Neural progenitor cell (in vitro differentiated cells): ENCODE measurements around the gene PHGDH. TPM values are rescaled to one million over a fixed set of nuclear protein-coding genes. Genes with fewer than 3 reads are reported as not detected.

Source experiments
- DNase-seq: peaks from one replicate; pipeline ENCODE4 v3.0.0-alpha.2; 2016; ENCODE audit warnings: low spot score
- H2AFZ ChIP-seq: fragments of 200-600 bp; sonication (generic); replicated peaks from 2 replicates; pipeline ENCODE4 v1.6.1; 2016; ENCODE audit warnings: antibody characterized with exemption
- H3F3A ChIP-seq: fragments of 200-600 bp; sonication (generic); 2 replicates; pipeline ENCODE4 v1.6.1; 2016; ENCODE audit warnings: antibody characterized with exemption, low read depth
- H3K27ac ChIP-seq: fragments of 200-600 bp; sonication (generic); 2 replicates; pipeline ENCODE4 v1.5.1; 2016; ENCODE audit warnings: mild to moderate bottlenecking
- H3K27me3 ChIP-seq: fragments of 200-600 bp; sonication (generic); 2 replicates; pipeline ENCODE4 v1.6.1; 2016; ENCODE audit warnings: mild to moderate bottlenecking, moderate library complexity
- H3K36me3 ChIP-seq: fragments of 200-600 bp; sonication (generic); 2 replicates; pipeline ENCODE4 v1.5.1; 2016
- H3K4me1 ChIP-seq: fragments of 200-600 bp; sonication (generic); 2 replicates; pipeline ENCODE4 v1.6.1; 2016; ENCODE audit warnings: mixed run types
- H3K4me2 ChIP-seq: fragments of 200-600 bp; sonication (generic); 2 replicates; pipeline ENCODE4 v1.6.1; 2016
- H3K4me3 ChIP-seq: fragments of 200-600 bp; sonication (generic); 2 replicates; pipeline ENCODE4 v1.5.1; 2016
- H3K79me2 ChIP-seq: fragments of 200-600 bp; sonication (generic); 2 replicates; pipeline ENCODE4 v1.6.1; 2016; ENCODE audit warnings: low read depth
- H3K9ac ChIP-seq: fragments of 200-600 bp; sonication (generic); 2 replicates; pipeline ENCODE4 v1.6.1; 2016
- H3K9me3 ChIP-seq: fragments of 200-600 bp; sonication (generic); 2 replicates; pipeline ENCODE4 v1.5.1; 2016; ENCODE audit warnings: low read depth
- H4K20me1 ChIP-seq: fragments of 200-600 bp; sonication (generic); 2 replicates; pipeline ENCODE4 v1.6.1; 2016; ENCODE audit warnings: low read depth
- H3K27ac Mint-ChIP-seq: 3 replicates; pipeline ENCODE4 v1.8.0; 2021; ENCODE audit warnings: mixed read lengths
- H3K27me3 Mint-ChIP-seq: 2 replicates; pipeline ENCODE4 v1.8.0; 2022; ENCODE audit warnings: low read depth, mild to moderate bottlenecking, inconsistent platforms, moderate library complexity, mixed read lengths; ENCODE audit not compliant: insufficient read depth
- H3K36me3 Mint-ChIP-seq: 3 replicates; pipeline ENCODE4 v1.8.0; 2021; ENCODE audit warnings: mixed read lengths
- H3K4me1 Mint-ChIP-seq: 3 replicates; pipeline ENCODE4 v1.8.0; 2021; ENCODE audit warnings: mixed read lengths
- H3K4me3 Mint-ChIP-seq: 3 replicates; pipeline ENCODE4 v1.8.0; 2021; ENCODE audit warnings: mild to moderate bottlenecking, moderate library complexity, mixed read lengths
- H3K9me3 Mint-ChIP-seq: 3 replicates; pipeline ENCODE4 v1.8.0; 2020; ENCODE audit warnings: mixed read lengths
- EZH2 ChIP-seq: fragments of 200-600 bp; sonication (generic); IDR thresholded peaks from 2 replicates; pipeline ENCODE4 v1.6.1; 2017; ENCODE audit warnings: antibody characterized with exemption, mild to moderate bottlenecking, moderate library complexity
- EZH2phosphoT487 ChIP-seq: fragments of 200-600 bp; sonication (generic); IDR thresholded peaks from 2 replicates; pipeline ENCODE4 v1.6.1; 2017; ENCODE audit warnings: antibody characterized with exemption
- total RNA-seq: library from RNA; depleted of rRNA; stranded (reverse); fragments of >200 nt; gene quantifications from 2 replicates; pipeline ENCODE4 v1.2.3, GENCODE V29; 2015; ENCODE audit warnings: low replicate concordance
- TF ChIP-seq, protein P1 (sequence below): fragments of 200-600 bp; sonication (generic); IDR thresholded peaks from 2 replicates; pipeline ENCODE4 v1.5.1; 2017; ENCODE audit warnings: antibody characterized with exemption, mild to moderate bottlenecking

PHGDH gene
- total RNA-seq, 1 donor from 2014 or later: 166 TPM

DNA sequence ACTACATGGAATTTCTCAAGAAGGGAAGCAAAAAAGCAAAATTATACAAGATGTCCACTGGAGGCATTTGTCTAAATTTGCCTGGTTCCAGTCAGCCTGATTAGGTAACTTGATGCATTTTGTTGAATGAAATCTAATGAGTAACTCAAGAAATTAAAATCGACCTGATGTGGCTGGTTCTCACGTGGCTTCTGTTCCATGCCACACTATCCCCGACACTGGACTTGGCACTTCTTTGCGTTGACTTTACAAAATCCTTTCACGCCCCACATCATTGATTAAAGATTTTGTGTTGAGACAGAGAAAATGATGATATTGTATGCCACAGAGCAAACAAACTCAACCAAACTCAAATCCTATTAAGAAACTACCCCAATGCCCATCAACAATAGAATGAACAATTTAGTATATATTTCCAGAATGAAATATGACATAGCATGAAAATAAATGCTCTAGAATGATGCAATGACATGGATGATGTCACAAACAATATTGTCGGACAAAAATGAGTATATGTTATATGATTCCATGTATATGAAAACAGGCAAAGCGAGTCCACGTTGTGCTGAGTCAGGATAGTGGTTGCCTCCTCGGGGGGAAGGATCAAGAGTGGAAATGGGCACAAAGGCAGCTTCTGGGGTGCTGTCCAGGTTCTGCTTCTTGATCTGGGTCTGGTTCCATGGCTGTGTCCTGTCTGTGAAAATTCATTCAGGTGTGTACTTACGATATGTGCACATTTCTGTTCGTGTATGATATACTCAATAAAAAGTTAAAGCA, 69.9 kb downstream of the PHGDH start:
- no peak for DNase-seq
- Histone ChIP-seq H3K4me2 (no peak overlapping the region), H3K9ac (no peak overlapping the region), H3K4me3 (no peak overlapping the region), H2AFZ (no peak overlapping the region), H4K20me1 (no peaks in the 10 kb centered on the region), H3K79me2 (no peaks in the 10 kb centered on the region), H3K27ac (no peak overlapping the region), H3K4me1 (peaks cover 21% of the 10 kb centered on the region), H3K27me3 (no peaks in the 10 kb centered on the region), H3K9me3 (no peaks in the 10 kb centered on the region), H3K36me3 (no peaks in the 10 kb centered on the region), H3F3A (no peaks in the 10 kb centered on the region)
- Mint-ChIP-seq H3K4me3 (no peak overlapping the region), H3K27ac (peak overlapping the region; percentile 10), H3K27me3 (no peaks in the 10 kb centered on the region), H3K36me3 (no peaks in the 10 kb centered on the region), H3K4me1 (peaks cover 35% of the 10 kb centered on the region), H3K9me3 (peaks cover 2% of the 10 kb centered on the region)
- TF ChIP-seq EZH2phosphoT487: no peak
- TF ChIP-seq, protein P1, sequence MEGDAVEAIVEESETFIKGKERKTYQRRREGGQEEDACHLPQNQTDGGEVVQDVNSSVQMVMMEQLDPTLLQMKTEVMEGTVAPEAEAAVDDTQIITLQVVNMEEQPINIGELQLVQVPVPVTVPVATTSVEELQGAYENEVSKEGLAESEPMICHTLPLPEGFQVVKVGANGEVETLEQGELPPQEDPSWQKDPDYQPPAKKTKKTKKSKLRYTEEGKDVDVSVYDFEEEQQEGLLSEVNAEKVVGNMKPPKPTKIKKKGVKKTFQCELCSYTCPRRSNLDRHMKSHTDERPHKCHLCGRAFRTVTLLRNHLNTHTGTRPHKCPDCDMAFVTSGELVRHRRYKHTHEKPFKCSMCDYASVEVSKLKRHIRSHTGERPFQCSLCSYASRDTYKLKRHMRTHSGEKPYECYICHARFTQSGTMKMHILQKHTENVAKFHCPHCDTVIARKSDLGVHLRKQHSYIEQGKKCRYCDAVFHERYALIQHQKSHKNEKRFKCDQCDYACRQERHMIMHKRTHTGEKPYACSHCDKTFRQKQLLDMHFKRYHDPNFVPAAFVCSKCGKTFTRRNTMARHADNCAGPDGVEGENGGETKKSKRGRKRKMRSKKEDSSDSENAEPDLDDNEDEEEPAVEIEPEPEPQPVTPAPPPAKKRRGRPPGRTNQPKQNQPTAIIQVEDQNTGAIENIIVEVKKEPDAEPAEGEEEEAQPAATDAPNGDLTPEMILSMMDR: no peak
- TF ChIP-seq EZH2: no peak

DNA sequence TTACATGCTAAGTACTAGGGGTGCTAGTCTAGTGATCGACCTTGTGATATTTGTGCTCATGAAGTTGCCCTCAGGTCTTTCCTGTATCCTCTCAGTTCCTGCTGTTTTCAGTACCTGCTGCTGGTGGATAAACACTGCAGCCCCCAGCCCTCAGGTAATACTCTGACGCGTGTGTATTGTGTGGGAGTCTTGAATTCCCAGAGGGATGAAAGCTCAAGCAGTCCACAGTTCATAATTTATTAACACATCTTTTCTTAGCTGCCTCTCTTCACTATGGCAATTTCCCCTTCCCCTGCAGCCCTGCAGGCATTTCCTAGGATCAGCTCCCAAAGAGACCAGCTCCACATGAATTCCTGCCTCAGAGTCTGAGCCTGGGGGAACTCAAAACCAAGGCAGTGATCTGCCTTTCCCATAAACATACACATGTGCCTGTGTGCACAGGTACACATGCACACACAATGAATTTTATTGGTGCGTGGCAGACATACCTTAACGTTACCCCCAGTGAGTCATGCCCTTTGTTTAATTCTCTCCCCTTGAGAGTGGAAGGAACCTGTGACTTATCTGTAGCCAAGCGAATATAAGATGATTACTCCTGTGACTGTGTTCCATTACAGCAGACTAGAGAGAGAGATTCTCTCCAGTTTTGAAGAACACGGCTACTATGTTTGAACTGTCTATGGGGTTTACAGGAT, 71.0 kb downstream of the PHGDH start:
- peaks cover 35% of the 10 kb centered on the region for H3K4me1 Mint-ChIP-seq
- Histone ChIP-seq H3K9me3 (no peaks in the 10 kb centered on the region), H3K36me3 (no peaks in the 10 kb centered on the region), H2AFZ (peak overlapping the region; percentile 45), H3K27me3 (no peaks in the 10 kb centered on the region), H3K4me2 (no peak overlapping the region), H3F3A (no peaks in the 10 kb centered on the region), H3K27ac (no peak overlapping the region), H3K9ac (no peak overlapping the region), H4K20me1 (no peaks in the 10 kb centered on the region), H3K79me2 (no peaks in the 10 kb centered on the region), H3K4me3 (no peak overlapping the region), H3K4me1 (peaks cover 20% of the 10 kb centered on the region)
- no peak for DNase-seq
- peaks cover 2% of the 10 kb centered on the region for H3K9me3 Mint-ChIP-seq
- H3K27ac Mint-ChIP-seq: peak overlapping the region; percentile 90
- TF ChIP-seq, protein P1: no peak
- no peak for TF ChIP-seq EZH2
- no peak for TF ChIP-seq EZH2phosphoT487
- no peaks in the 10 kb centered on the region for H3K27me3 Mint-ChIP-seq
- H3K4me3 Mint-ChIP-seq: no peak overlapping the region
- no peaks in the 10 kb centered on the region for H3K36me3 Mint-ChIP-seq

DNA sequence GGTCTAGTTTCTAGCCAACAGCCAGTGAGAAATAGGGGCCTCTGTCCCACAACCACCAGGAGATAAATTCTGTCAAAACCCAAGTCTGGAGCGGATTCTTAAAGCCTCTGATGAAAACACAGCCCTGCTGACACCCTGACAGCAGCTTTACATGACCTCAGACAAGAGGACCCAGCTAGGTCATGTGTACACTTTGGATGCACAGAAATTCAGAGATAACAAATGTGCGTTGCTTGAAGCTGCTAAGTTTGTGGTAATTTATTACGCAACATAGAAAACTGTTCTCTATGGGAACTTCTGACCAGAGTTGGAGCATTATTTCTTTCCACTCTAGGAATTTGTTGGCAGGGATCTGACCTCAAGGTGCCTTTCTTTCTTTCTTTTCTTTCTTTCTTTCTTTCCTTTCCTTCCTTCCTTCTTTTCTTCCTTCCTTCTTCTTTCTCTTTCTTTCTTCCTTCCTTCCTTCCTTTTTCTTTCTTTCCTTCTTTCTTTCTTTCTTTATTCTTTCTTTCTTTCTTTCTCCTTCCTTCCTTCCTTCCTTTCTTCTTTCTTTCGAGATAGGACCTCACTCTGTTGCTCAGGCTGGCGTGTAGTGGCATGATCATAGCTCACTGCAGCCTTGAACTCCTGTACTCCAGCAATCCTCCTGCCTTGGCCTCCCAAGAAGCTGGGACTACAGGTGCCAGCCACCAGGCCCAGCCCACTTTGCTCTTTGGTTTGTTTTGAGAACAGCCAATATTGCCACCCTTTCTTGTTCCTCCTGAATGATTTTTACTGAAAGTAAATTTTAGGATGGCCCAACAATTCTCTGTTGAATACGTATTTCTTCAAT, 71.8 kb downstream of the PHGDH start:
- Histone ChIP-seq H2AFZ (no peak overlapping the region), H3K4me2 (no peak overlapping the region), H3K4me1 (peaks cover 20% of the 10 kb centered on the region), H3K27ac (no peak overlapping the region), H3K9ac (no peak overlapping the region), H3K27me3 (no peaks in the 10 kb centered on the region), H3K36me3 (no peaks in the 10 kb centered on the region), H3K9me3 (no peaks in the 10 kb centered on the region), H3K79me2 (no peaks in the 10 kb centered on the region), H3F3A (no peaks in the 10 kb centered on the region), H4K20me1 (no peaks in the 10 kb centered on the region), H3K4me3 (no peak overlapping the region)
- no peak overlapping the region for H3K4me3 Mint-ChIP-seq
- no peaks in the 10 kb centered on the region for H3K27me3 Mint-ChIP-seq
- no peak for DNase-seq
- peak overlapping the region; percentile 68 for H3K27ac Mint-ChIP-seq
- H3K4me1 Mint-ChIP-seq: peaks cover 35% of the 10 kb centered on the region
- TF ChIP-seq EZH2phosphoT487 (no peak), EZH2 (no peak)
- TF ChIP-seq, protein P1: no peak
- H3K36me3 Mint-ChIP-seq: no peaks in the 10 kb centered on the region
- H3K9me3 Mint-ChIP-seq: peaks cover 2% of the 10 kb centered on the region
